ENCODE data around the gene SNCA.

DNA sequence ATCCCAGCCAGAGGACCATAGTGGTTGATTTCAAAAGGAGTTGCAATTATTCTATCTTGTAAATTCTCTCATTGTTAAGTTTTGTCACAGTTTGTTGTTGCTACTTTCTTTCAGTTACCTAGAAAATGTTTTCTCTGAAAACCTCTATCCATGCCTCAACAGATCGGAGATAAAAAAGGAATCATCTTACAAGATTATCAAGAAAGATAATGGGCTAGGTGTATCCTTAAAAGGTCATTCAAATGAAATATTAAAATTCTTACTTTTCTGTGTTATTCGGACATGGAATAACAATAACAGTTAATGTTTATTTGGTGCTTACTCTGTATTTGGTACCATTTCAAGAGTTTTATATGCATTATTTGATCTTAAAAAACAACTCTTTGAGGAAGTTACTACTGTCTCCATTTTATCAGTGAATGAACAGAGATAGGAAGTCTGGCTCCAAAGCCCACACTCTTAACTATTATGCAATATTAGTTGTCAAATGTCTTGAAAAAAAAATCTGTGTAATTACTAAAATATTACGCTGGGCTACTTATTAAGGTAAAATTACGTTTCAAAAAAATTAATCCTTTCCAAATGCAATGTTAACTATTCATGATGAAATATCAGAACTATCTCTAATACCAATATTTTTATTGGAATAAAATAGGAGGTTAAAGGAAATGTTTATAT, 97.5 kb downstream of the SNCA start:
- TF ChIP-seq, protein P1, sequence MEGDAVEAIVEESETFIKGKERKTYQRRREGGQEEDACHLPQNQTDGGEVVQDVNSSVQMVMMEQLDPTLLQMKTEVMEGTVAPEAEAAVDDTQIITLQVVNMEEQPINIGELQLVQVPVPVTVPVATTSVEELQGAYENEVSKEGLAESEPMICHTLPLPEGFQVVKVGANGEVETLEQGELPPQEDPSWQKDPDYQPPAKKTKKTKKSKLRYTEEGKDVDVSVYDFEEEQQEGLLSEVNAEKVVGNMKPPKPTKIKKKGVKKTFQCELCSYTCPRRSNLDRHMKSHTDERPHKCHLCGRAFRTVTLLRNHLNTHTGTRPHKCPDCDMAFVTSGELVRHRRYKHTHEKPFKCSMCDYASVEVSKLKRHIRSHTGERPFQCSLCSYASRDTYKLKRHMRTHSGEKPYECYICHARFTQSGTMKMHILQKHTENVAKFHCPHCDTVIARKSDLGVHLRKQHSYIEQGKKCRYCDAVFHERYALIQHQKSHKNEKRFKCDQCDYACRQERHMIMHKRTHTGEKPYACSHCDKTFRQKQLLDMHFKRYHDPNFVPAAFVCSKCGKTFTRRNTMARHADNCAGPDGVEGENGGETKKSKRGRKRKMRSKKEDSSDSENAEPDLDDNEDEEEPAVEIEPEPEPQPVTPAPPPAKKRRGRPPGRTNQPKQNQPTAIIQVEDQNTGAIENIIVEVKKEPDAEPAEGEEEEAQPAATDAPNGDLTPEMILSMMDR (IDR thresholded peaks at IDR 0.05; ENCODE audit: low read length): no peak
- TF ChIP-seq EZH2 (IDR thresholded peaks at IDR 0.05; ENCODE audit: borderline replicate concordance, low read length): no peak
